Brain microvascular endothelial cell (primary cell): ENCODE results near the gene RNF151.

ENCODE experiments used
- DNase-seq: peaks from one replicate; pipeline ENCODE4 v3.0.0-alpha.2; 2020
- H3K27ac ChIP-seq: fragments of 250-450 bp; sonication (Bioruptor Pico); 2 replicates; pipeline ENCODE4 v1.5.1; 2020; ENCODE audit warnings: mild to moderate bottlenecking, moderate library complexity
- H3K27me3 ChIP-seq: fragments of 250-450 bp; sonication (Bioruptor Pico); replicated peaks from 2 replicates; pipeline ENCODE4 v1.5.1; 2020; ENCODE audit warnings: mild to moderate bottlenecking
- H3K36me3 ChIP-seq: fragments of 250-450 bp; sonication (Bioruptor Pico); replicated peaks from 2 replicates; pipeline ENCODE4 v1.5.1; 2020; ENCODE audit warnings: mild to moderate bottlenecking
- H3K4me3 ChIP-seq: 2 replicates; pipeline ENCODE4 v1.5.1; 2011; ENCODE audit warnings: low read depth, mild to moderate bottlenecking, control low read depth, low read length, moderate library complexity
- in situ Hi-C: cut with HindIII; loops from 2 replicates; pipeline ENCODE4 v1.10.0; 2017; ENCODE audit warnings: low sequenced_read_pairs, low pct_ligation_motif_present
- TF ChIP-seq, protein P1 (sequence below): IDR thresholded peaks from 2 replicates; pipeline ENCODE4 v1.5.1; 2011; ENCODE audit warnings: low read depth, mild to moderate bottlenecking, moderate library complexity, low read length, control low read depth, inconsistent platforms; ENCODE audit errors: missing control alignments

RNF151 gene

DNA sequence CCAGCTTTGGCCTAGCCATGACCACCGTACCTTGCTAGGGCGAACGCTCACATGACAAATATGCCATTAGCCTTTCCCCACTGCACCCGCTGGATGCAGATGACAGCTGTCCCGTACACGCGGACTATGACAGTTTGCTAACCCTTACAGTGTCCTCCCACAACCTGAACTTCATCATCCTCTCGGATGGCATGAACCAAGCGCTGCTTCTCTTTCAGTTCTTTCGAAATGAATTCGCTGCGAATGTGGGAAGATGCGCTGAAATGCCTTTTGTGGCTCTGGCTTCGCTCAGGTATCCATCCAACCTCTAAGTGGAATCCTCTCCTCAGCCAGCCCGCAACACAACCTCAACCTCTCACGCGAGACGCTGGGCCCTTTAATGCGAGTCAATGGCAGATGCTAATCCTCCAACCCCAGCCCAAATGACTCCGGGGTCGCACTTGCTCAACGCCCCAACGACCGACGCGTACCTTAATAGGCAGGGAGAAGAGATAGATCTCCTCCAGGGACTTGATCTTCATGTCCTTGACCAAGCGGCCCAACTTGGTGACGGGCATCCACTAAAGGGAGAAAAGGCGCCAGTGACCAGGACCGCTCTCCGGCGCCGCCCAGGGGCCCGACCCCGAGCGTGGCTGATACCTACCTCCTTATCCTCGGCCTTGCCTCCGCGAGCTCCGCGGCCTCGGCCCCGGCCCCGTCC is 2.7 kb upstream of the RNF151 start:
- Histone ChIP-seq H3K4me3 (peak overlapping the region; percentile 93), H3K27me3 (no peaks in the 10 kb centered on the region), H3K27ac (peak overlapping the region; percentile 88), H3K36me3 (peaks cover 32% of the 10 kb centered on the region)
- no peak for DNase-seq
- TF ChIP-seq, protein P1, sequence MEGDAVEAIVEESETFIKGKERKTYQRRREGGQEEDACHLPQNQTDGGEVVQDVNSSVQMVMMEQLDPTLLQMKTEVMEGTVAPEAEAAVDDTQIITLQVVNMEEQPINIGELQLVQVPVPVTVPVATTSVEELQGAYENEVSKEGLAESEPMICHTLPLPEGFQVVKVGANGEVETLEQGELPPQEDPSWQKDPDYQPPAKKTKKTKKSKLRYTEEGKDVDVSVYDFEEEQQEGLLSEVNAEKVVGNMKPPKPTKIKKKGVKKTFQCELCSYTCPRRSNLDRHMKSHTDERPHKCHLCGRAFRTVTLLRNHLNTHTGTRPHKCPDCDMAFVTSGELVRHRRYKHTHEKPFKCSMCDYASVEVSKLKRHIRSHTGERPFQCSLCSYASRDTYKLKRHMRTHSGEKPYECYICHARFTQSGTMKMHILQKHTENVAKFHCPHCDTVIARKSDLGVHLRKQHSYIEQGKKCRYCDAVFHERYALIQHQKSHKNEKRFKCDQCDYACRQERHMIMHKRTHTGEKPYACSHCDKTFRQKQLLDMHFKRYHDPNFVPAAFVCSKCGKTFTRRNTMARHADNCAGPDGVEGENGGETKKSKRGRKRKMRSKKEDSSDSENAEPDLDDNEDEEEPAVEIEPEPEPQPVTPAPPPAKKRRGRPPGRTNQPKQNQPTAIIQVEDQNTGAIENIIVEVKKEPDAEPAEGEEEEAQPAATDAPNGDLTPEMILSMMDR = peak; percentile 3
- in situ Hi-C loops = no loop called here

DNA sequence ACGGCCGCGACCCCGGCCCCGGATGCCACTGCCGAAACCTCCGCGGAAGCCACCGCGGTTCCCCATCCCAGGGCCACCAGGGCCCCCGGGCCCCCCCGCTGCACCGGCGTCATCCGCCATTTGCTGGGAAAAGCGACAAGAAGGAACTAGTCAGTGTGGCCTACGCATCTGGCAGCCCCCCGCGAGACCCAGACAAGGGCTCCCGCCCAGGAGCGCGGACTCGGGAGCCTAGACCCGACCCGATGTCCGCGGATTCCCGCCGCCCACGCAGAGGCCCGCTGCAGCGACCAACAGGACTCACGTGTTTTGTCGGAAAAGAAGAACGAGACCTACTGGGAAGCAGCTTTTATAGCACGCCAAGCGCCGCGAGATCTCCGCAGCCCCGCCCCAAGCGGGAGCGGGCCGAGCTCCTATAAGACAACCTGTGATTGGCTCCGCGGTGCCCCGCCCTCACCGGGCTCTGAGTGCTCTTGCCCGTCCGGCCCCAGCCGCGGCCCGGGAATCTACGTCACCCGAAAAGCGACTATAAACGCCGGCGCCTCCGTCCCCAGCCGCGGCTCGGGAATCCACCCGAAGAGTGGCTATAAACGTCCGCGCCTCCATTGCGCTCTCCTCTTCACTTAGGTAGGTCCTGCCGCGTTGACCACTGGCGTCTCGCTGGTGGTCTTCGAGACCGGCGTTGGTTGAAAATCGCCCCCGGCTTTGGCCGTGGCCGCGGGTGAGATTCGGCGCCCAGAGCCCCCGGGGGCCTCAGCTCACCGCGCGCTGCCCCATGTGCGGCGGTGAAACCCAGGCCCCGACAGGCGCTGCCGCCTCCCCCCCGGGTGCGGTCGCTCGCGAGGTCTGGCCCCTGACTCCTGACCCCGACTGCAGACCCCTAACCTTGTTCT is 1.9 kb upstream of the RNF151 start, which contains the start of gene RPS2:
Gene RPS2, minus strand, starts transcription at position 321 of the 890 bp plus-strand sequence. Its CDS starts 201 bp downstream, at position 120.
- TF ChIP-seq, protein P1 = no peak
- DNase-seq = peak; percentile 99
- in situ Hi-C loops = no loop called here
- peak within 1 kb of the TSS; percentile 93 for H3K4me3 ChIP-seq
- peaks cover 32% of the 10 kb centered on the region for H3K36me3 ChIP-seq
- H3K27ac ChIP-seq = peak within 1 kb of the TSS; percentile 88
- H3K27me3 ChIP-seq = no peaks in the 10 kb centered on the region

DNA sequence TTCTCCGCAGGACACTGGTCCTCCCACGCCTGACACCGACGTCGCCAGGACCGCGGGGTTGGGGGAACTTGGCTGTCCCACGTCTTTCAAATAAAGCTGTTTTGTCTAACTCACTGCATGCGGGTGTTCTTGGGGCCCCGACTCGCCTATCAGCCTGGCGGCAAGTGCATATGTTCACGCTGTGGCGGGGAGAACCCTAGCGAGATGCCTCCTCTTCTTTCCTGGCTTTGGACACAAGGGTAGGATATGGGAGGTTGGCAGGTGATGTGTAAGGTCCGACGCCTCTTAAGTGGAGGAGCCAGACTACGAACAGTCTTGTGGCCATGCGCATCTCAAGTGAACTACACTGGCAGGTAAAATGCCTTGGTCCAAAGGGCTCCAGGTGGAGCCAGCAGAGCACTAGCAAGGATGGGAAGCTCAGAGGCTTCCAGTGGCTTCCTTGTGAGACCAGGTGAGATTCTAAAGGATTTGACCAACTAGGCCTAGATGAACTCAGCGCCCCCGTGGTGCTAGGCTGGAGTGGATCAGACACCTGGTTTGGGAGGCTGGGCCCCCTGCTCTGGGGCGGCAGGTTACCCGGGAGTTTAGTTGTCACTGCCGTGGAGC is 1.2 kb upstream of the RNF151 start:
- TF ChIP-seq, protein P1 = no peak
- peaks cover 32% of the 10 kb centered on the region for H3K36me3 ChIP-seq
- no peaks in the 10 kb centered on the region for H3K27me3 ChIP-seq
- in situ Hi-C loops = no loop called here
- peak overlapping the region; percentile 88 for H3K27ac ChIP-seq
- peak overlapping the region; percentile 93 for H3K4me3 ChIP-seq
- no peak for DNase-seq

DNA sequence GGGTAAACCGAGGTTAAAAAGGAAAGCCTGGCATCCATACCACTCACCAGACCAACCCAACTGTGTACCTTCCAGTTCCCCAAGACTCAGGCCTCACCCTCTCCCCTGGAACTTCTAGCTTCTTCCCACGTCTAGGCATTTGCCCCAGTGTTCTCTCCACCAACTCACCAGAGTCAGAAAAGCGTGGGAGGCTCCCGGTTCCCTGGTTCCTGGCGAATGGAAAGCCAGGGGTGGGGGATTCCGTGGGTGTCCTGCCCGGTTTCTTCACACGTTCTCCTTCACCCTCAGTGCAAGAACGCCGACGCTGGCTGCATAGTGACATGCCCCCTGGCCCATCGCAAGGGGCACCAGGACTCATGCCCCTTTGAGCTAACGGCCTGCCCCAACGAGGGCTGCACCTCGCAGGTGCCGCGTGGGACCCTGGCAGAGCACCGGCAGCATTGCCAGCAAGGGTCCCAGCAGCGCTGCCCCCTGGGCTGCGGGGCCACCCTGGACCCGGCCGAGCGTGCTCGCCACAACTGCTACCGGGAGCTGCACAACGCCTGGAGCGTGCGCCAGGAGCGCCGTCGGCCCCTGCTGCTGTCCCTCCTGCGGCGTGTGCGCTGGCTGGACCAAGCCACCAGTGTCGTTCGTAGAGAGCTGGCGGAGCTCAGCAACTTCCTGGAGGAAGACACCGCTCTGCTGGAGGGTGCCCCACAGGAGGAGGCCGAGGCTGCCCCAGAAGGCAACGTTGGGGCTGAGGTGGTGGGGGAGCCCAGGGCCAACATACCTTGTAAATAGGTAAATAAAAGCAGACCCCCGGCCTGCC is 1.7 kb downstream of the RNF151 start:
- no peak for DNase-seq
- no peak overlapping the region for H3K27ac ChIP-seq
- H3K36me3 ChIP-seq = peaks cover 9% of the 10 kb centered on the region
- no peak overlapping the region for H3K4me3 ChIP-seq
- no peaks in the 10 kb centered on the region for H3K27me3 ChIP-seq
- TF ChIP-seq, protein P1 = no peak
- in situ Hi-C loops = no loop called here

DNA sequence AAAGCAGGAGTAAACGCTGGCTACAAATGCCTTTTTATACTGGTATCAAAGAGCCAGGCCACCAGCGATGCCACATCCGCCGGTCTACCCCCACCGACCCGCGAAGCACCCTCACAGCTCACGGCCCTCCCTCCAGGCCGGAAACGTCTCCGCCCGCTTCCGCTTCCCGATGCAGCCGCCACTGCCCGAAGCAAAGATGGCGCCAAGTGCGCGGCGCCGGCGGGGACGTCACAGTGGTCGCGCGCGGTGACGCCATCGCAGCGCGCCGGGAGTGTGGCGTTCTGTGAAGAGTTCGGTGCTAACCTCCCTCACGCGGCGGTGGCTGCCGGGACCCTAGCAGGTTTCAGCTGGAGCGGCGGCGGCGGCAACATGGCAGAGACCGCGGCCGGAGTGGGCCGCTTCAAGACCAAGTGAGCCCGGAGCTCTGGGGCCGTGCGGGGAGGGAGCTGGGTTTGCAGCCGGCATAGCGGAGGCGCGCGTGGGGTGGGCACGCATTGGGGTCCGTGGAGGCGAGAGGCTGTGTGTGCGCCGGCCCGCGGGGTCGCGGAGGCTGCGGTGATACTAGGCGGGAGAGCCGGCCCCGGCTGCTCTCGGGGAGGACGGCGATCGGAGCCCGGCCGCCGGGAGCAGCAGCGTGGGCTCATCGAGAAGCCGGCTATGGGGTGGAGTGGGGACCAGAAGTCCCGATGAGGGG is 5.3 kb downstream of the RNF151 start, which contains the start of gene TBL3:
Gene TBL3, plus strand, starts transcription at position 258 of the 694 bp plus-strand sequence. Its CDS starts 112 bp downstream, at position 370.
- Histone ChIP-seq H3K27me3 (no peaks in the 10 kb centered on the region), H3K36me3 (peaks cover 29% of the 10 kb centered on the region), H3K27ac (peak within 1 kb of the TSS; percentile 78), H3K4me3 (peak within 1 kb of the TSS; percentile 91)
- in situ Hi-C loops = no loop called here
- DNase-seq = peak; percentile 87
- TF ChIP-seq, protein P1 = no peak
